Cortex of kidney (tissue), 1 donor: ENCODE measurements around the gene SERPINB7.

Experiments used
- DNase-seq: peaks from one replicate; lab custom pipeline; 2025; lab: John Stamatoyannopoulos, UW

SERPINB7 gene

DNA sequence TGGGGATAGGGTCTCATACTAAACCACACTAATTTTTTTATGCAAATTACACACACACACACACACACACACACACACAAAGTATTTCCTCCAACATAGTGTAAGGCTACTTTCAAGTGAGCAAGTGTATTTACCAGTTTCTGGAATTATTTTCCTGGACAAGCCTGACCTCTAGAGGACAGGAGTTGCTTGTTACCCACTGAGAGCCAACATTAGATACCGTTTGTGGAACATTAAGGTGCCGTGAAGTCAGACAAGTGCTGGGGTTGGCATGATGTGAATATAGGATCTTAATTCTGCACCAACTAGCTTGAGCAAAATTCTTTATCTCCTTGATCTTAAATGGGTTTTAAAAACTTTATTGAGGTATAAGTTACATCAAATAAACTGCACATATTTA lies 72.9 kb downstream of the SERPINB7 start:
- no peak for DNase-seq

DNA sequence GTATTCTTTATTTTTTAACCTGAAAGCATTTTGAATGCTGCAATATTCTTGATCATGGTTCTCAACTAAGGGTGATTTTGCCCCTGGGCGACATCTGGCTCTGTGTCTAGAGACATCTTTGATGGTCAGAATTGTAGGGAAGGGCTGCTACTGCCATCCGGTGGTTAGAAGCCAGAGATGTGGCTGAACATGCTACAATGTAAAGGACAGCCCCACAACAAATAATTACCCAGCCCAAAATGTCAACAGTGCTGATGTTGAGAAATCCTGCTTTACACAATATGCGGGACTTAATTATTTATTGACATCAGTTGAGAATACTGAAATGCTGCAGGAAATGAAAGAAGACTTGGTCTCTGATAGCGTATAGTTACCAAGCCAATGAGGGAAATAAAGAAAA lies 74.8 kb downstream of the SERPINB7 start:
- no peak for DNase-seq

DNA sequence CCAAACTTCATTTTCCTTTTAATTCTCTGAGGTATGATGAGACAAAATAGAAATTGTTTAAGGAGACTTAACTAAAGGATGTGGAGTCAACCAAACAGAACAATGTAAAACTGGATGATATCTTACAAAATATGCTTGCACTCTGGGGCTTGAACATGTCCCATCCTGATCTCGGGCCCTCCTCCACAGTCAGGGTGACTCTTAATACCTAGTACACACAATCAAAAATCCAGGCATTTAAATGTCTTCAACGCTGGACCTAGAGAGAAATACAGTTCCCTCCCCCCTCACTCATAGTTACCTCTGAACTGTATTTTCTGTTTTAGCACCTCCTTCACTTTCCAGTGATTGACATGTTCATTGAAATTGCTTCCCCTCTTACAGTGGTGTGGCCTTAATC lies 75.4 kb downstream of the SERPINB7 start:
- no peak for DNase-seq
